Measurements from ENCODE around the gene NUDT22.
A peak's percentile ranks its signal among the peaks of the same experiment; 100 is the strongest.
"Not testable (repeated sequence)": the region's sequence is repeated elsewhere in the genome, so short reads cannot be mapped to it uniquely, and the experiment has no call there.

The NUDT22 gene

DNA sequence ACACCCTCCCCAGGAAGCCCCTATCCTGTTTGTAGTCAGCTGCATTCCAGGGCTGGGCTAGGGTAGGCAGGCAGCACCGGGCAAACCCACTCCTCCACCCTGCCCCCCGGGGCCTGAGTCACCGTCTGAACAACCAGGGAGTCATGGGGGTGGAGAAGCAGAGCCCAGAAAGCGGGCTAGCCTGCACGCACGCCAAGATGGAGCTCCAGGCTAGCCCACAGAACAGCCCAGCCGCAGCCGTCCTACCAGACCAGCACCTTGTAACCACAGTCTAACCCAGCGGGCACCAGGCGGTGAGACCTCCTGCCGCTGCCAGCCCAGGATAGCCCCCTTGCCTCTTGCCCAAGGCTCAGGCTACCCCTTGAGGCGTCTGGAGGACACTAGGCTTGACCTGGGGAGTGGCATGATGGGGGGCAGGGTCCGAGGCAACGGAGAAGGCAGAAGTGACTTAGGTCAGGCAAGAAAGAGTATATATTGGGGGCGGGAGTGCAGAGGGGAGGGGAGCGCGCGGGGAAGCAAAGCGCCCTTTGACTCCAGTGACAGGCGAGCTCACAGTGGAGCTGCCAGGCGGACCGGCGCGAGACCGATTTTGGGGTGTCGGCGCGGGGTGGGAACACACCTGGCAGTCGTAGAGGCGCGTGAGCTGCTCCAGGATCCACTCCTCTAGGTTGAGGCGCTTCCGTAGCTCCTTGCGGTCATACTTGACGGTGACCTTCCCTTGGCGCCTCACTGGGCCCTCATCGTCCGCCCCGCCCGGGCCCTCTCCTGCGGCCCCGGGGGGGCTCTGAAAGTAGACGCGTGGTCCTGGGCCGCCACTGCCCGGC, 19.9 kb downstream of the NUDT22 start:
- Histone ChIP-seq H3K9ac (ENCODE audit: low read length) (peak overlapping the region; percentile 89), H3K9me2 (replicated peaks; ENCODE audit: insufficient read depth, low read length) (no peaks in the 10 kb centered on the region), H3K4me3 (ENCODE audit: insufficient read depth, low read length, poor library complexity, severe bottlenecking) (peak overlapping the region; percentile 97), H3K4me2 (ENCODE audit: low read depth, low read length, poor library complexity, severe bottlenecking) (peak overlapping the region; percentile 82), H4K20me1 (ENCODE audit: low read depth, low read length) (no peaks in the 10 kb centered on the region), H3K36me3 (ENCODE audit: low read length) (no peaks in the 10 kb centered on the region), H3K79me2 (ENCODE audit: insufficient read depth, low read length) (peaks cover 22% of the 10 kb centered on the region), H3F3A (ENCODE audit: insufficient read depth) (peaks cover 41% of the 10 kb centered on the region), H3K27ac (ENCODE audit: low read depth, low read length) (peak overlapping the region; percentile 90), H2AFZ (ENCODE audit: low read depth, low read length, severe bottlenecking) (no peak overlapping the region), H3K27me3 (ENCODE audit: low read length) (no peaks in the 10 kb centered on the region), H3K9me3 (ENCODE audit: insufficient read depth, low read length) (no peaks in the 10 kb centered on the region)
- TF ChIP-seq, protein P1, sequence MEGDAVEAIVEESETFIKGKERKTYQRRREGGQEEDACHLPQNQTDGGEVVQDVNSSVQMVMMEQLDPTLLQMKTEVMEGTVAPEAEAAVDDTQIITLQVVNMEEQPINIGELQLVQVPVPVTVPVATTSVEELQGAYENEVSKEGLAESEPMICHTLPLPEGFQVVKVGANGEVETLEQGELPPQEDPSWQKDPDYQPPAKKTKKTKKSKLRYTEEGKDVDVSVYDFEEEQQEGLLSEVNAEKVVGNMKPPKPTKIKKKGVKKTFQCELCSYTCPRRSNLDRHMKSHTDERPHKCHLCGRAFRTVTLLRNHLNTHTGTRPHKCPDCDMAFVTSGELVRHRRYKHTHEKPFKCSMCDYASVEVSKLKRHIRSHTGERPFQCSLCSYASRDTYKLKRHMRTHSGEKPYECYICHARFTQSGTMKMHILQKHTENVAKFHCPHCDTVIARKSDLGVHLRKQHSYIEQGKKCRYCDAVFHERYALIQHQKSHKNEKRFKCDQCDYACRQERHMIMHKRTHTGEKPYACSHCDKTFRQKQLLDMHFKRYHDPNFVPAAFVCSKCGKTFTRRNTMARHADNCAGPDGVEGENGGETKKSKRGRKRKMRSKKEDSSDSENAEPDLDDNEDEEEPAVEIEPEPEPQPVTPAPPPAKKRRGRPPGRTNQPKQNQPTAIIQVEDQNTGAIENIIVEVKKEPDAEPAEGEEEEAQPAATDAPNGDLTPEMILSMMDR (IDR thresholded peaks at IDR 0.05; ENCODE audit: insufficient read depth, low read length, poor library complexity, severe bottlenecking), result no peak
- no peak for TF ChIP-seq EZH2phosphoT487 (conservative IDR thresholded peaks at IDR 0.05; ENCODE audit: low read length)

DNA sequence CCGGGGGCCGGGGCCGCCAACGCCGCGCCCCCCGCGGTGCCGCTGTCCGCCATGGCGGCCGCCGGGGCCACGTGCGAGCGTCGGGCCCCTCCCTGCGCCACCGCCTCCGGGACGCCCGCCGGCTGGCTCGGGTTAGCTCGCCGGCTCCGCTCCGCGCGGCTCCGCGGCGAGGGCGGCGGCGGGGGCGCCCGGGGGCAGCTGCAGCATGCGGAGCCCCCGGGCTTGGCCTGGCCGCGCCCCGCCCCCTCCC, 20.5 kb downstream of the NUDT22 start:
- H4K20me1 ChIP-seq (ENCODE audit: low read depth, low read length); H3K9me2 ChIP-seq (replicated peaks; ENCODE audit: insufficient read depth, low read length); H2AFZ ChIP-seq (ENCODE audit: low read depth, low read length, severe bottlenecking); H3K27me3 ChIP-seq (ENCODE audit: low read length); H3K9me3 ChIP-seq (ENCODE audit: insufficient read depth, low read length); H3K36me3 ChIP-seq (ENCODE audit: low read length); H3K4me2 ChIP-seq (ENCODE audit: low read depth, low read length, poor library complexity, severe bottlenecking): not testable (repeated sequence)
- Histone ChIP-seq H3K9ac (ENCODE audit: low read length) (peak overlapping the region; percentile 89), H3K4me3 (ENCODE audit: insufficient read depth, low read length, poor library complexity, severe bottlenecking) (peak overlapping the region; percentile 97), H3F3A (ENCODE audit: insufficient read depth) (peaks cover 41% of the 10 kb centered on the region), H3K79me2 (ENCODE audit: insufficient read depth, low read length) (peaks cover 22% of the 10 kb centered on the region), H3K27ac (ENCODE audit: low read depth, low read length) (peak overlapping the region; percentile 90; the same call in 1 of the 2 replicates)

DNA sequence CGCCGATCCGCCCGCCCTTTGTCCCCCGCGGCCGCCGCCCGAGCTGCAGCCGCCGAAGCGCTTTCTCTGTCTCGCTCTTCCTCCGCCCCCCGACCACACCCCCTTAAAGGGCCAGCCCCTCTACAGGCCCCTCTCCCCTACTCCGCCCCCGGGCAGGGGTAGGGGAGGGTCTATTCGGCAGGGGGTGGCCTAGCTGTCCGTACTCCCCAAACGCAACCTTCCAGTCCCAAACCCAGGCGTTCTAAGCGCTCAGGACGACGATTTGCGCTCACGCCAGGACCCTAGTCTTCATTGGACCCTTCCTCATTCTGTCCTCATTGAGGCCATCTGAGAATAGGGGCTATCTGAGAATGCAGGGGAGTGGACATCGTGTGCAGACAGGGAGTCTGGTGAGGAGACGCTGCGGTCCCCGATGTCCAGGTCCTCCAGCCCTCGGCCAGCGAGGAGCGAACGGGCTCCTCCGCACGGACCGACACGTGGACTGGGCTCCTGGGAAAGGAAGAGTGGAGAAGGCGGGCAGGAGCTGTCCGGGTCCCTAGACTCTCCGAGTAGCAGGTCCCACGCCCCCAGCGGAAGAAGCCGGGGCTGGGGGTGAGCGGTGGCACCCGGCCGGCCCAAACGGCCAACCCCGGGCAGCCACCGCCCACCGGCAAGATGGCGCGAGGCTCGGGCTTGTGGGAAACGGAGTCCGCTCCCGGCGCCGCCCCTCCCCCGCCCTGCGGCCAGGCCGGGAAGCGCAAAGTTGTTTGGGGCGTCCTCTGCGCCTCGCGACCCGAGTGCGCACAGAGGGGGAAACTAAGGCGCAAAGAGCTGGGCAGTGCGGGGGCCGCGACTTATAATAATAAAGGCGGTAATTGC, 21.0 kb downstream of the NUDT22 start, which contains the start of gene PPP1R14B:
TSS of gene PPP1R14B (minus strand) at position 73 of the 858 bp plus-strand sequence. CDS start 270 bp downstream, outside the sequence.
- Histone ChIP-seq H3K4me3 (ENCODE audit: insufficient read depth, low read length, poor library complexity, severe bottlenecking) (peak within 1 kb of the TSS; percentile 97), H4K20me1 (ENCODE audit: low read depth, low read length) (no peaks in the 10 kb centered on the region), H3K27ac (ENCODE audit: low read depth, low read length) (peak within 1 kb of the TSS; percentile 90), H2AFZ (ENCODE audit: low read depth, low read length, severe bottlenecking) (peak within 1 kb of the TSS; percentile 88), H3K79me2 (ENCODE audit: insufficient read depth, low read length) (peaks cover 22% of the 10 kb centered on the region), H3K9ac (ENCODE audit: low read length) (peak within 1 kb of the TSS; percentile 89), H3K9me2 (replicated peaks; ENCODE audit: insufficient read depth, low read length) (no peaks in the 10 kb centered on the region), H3K4me2 (ENCODE audit: low read depth, low read length, poor library complexity, severe bottlenecking) (peak within 1 kb of the TSS; percentile 82), H3K9me3 (ENCODE audit: insufficient read depth, low read length) (no peaks in the 10 kb centered on the region), H3K27me3 (ENCODE audit: low read length) (no peaks in the 10 kb centered on the region), H3K36me3 (ENCODE audit: low read length) (no peaks in the 10 kb centered on the region), H3F3A (ENCODE audit: insufficient read depth) (peaks cover 41% of the 10 kb centered on the region)
- TF ChIP-seq, protein P1 (IDR thresholded peaks at IDR 0.05; ENCODE audit: insufficient read depth, low read length, poor library complexity, severe bottlenecking), result no peak
- no peak for TF ChIP-seq EZH2phosphoT487 (conservative IDR thresholded peaks at IDR 0.05; ENCODE audit: low read length)
